GM19099 (cell line): ENCODE results near the gene TMF1.

Source experiments
- POLR2A ChIP-seq: IDR thresholded peaks from 3 replicates; pipeline ENCODE4 v1.6.1; 2011; ENCODE audit warnings: low read depth; ENCODE audit not compliant: insufficient read length; ENCODE audit errors: extremely low read depth

The TMF1 gene

DNA sequence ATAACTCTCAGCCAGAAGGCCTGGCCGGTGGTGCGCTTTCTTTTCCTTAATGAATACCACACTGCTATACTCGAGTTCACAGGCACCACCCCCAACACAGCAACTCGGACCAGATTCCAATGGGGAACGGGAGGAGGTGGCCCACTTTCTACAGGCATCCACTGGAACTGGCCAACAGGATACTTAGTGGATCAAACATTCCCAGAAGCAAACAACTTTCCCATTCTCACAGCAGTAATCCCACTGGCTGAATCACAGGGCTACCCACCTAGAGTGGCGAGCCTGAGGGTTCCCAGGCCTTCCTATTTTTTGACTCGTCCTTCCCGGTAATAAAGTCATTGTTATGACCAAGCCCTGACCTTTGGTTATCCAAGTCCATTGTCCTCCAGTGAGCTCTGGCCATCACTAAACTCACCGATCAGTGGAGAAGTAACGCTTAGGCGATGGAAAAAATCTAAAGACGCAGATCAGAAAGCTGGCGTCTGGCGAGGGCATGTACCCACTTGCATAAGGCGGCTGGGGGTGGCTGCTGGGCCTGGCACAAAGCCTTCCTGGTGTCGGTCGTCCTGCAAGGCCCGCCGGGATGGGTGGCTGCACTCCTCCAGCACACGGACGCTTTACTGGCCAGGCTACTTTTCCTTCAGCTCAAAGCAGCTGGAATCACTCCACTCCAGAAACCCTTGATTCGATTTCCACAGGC, 39.9 kb downstream of the TMF1 start:
- TF ChIP-seq POLR2A: no peak

DNA sequence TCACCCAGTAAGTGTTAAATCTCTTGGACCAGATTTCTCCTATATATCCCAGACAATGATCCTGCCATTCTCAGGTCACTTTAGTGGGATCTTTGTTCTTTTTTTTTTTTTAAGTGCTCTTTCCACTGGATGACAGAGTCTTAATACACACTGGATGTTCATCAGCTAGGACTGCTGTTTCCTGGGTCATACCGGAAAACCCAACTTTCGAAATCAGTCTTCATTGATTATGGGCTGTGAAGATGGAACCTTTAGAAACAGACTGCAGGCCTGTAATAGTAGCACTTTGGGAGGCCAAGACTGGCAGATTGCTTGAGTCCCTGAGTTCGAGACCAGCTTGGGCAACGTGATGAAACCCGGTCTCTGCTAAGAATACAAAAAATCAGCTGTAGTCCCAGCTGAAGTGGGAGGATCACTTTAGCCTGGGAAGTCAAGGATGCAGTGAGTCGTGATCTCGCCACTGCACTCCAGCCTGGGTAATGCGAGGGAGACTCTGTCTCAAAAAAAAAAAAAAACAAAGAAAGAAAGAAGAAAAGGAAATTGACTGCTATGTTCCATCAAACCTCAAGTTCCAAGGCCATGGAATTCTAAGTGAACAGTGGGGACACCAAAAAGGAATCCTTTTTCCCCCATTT, 40.9 kb downstream of the TMF1 start:
- no peak for TF ChIP-seq POLR2A

DNA sequence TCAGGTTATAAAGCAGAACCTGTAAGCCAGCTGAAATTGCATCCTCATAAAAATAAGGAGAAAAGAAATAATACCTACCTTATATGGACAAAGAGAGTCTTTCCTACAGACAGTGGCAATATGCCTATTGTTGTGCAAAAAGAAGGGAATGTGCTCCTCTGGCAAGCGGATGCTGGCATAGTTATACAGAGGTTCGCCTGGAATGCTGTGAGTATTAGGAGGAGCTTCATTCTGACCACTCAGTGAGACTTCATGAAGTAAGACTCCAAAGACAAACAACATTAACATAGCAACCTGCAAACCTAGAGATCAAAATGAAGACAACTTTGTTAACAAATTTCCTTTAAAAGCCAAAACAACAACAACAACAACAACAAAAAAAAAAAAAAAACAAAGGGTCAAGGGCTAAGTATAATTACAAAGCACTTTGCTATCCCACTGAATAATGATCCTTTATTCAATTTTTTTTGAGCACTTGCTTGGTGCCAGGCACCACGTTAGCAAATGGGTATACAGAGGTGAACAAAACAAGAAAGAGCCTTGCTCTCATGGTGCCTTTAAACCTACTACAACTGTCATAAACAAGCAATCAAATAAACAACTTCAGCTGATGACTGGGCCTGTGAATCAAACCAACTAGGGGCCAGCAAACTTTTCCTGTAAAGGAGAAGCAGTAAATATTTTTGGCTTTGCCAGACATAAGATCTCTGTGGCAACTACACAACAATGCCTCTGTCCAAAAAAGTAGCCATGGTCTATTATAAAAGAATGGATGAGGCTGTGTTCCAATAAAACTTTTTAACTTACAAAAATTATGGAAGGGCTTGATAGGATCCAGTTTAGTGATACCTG, 42.3 kb downstream of the TMF1 start:
- TF ChIP-seq POLR2A: no peak

DNA sequence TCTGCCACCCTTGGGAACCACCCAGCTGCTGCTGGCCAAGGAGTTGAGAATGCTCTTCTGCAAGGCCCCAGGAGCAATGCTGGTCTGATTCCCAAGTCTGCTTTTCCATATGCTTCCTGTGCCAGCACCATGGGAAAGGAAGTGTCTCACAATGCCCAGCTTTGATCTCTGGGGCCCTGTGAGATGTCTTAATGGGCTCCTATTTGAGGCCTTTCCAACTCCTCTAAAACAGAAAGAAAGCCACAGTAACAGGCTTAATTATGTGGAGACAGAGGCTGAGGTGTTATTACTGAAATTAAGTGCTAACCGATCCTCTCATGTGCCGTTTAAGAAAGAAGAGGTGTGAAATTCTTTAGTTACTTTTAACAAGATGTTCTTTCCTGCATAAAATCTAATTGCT, 43.2 kb downstream of the TMF1 start:
- TF ChIP-seq POLR2A: no peak

DNA sequence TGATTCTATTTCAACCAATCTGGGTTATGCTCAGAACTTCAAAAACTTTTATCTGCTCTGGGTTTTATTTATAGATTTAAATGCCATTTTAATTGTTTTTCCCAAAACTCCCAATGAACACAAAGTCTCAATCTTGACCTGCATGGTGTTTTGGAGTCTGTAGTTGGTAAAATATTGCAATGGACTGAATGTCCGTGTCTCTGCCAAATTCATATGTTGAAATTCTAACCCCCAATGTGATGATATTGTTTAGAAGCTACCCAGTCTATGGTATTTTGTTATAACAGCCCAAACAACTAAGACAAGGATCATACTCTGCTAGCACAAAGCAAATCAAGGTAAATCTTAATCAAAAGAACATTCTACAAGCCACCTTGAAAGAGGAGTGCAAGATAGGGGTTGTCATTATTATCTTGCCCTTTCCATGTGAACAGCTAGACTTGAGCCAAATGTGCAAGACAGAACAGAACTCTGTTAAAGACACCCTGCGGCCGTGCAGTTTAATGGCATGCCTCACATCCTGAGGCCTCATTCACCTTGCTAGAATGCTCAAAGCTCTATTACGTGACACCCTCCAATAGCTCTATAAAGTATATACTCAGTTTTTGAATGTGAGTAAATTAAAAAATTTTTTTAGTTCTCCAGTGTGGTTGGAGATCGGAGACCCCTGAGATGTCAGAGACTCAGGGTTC, 46.2 kb downstream of the TMF1 start:
- TF ChIP-seq POLR2A: no peak

DNA sequence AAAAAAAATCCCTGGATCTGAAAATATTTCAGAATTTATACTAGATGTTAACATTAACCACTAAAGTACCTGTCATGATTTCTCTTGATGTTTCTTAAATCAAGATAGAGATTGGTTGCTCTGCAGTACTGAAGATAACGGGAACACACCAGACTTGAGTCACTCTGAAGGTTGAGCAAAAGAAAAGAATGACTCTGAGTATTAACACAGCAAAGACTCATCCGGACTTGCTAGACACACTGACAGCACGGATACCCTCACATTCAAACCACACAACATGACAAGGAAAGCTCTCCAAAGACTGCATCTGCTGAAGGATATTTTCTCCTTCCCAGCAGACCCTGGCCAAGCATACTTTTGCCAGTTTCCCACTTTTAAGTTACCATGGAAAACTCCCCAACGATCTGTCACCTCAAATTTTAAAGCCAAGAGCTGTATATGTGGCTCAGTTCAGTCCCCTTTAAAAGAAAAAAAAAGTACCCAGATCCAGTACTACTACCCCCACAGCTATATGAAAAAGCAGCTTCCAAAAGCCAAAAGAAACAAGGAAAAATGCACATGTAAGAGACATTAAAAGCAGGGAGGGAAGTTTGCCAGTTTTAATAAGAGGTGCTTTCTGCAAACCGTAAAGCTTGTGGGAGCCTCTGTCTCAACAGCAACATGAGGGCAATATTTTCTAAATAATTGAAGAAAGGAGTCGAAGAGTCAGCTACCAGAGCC, 46.9 kb downstream of the TMF1 start:
- TF ChIP-seq POLR2A: no peak

DNA sequence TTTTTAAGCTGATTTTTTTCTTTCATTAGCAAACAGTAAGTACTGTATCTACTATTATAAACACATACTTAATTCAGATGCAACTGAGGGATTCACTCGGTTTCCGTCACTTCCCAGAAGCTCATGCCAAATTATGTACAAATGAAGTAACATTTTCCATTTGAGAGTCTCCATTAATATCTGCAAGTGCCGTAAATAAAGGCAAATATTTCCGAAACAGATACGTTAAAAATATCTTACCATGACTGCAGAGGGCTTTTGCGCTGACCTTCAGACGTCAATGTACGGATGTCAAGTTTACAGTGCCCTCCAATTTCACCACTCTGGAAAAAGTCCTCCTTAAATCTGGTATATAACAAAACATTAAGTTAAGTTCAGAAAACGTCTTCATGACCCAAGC, 48.0 kb downstream of the TMF1 start:
- no peak for TF ChIP-seq POLR2A

DNA sequence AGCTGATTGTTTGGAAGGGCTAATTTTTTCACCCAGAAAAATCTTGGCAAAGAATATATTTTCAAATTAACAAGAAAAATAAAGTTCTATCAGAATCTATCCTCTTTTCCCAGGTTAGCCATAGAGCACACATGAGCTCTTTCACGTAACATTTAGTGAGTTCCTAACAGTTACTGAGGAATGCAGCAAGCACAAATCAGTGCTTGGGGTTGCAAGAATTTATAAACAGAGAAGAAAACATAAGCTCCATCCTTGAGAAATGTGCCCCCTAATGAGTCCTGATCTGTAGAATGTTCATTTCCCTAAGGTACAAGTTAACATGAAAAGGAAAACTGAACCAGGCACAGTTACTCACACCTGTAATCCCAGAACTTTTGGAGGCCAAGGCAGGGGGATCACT, 52.5 kb downstream of the TMF1 start:
- no peak for TF ChIP-seq POLR2A

DNA sequence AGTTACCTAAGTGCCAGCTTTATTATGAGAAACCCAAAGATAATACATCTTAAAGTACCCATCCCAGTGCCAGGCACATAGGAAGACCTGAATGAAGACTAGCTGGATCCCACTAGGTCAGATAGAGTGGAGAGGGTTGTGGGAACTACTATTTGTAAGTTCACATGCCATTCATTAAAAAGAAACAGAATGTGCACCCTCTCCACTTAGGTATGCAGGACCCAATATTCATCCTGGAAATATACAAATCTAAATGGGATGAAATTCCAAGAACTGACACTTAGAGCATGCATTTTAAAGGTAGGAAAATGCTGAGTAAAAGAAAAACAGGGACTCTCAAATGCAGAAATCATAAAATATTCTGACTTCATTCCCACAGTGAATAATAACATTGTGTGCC, 53.0 kb downstream of the TMF1 start:
- no peak for TF ChIP-seq POLR2A

DNA sequence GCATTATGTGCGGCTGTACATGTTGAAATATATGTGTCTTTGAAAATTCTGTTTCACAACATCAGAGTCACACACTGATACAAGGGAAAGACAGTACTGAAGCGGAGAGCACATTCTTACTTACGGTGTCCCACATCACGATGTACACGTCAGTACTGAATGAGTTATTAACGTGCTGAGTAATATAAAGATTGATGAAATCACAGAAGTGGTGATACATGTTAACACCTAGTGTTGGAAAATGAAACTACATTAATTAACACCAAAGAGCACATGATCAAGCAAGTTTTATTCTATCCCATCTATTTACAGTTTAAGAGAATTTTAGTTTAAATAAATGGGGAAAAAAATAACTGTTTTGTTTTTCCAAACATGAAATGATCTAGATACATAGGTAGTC, 54.2 kb downstream of the TMF1 start:
- TF ChIP-seq POLR2A: no peak

DNA sequence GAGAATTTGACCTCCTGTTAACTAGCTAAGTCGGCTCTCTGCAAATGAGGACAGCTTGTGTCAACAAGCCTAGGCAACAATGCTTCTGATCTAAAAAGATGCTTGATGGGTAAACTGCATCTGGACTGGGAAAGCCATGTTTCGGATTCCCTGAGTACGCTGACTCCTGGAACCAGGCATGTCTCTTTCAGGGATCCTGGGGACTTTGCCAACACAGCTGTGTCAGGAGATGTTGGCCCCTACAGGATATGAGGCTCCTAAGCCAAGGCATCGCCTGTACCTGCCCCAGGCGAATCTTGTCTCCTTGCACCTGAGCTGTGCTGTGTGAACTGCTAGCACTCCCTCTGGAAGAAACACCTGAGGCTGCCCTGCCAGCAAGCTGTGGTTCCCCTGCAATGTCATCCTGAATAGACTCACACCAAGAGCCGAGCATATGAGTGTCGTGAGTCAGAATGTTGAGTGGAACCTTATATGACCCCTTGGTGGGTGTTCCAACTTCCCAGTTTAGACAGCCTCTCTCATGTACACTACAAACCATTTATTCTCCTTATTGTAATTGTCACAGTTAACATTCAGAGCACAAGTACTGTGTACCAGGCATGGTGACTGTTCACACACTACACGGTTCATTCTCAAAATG, 55.7 kb downstream of the TMF1 start:
- TF ChIP-seq POLR2A: no peak

DNA sequence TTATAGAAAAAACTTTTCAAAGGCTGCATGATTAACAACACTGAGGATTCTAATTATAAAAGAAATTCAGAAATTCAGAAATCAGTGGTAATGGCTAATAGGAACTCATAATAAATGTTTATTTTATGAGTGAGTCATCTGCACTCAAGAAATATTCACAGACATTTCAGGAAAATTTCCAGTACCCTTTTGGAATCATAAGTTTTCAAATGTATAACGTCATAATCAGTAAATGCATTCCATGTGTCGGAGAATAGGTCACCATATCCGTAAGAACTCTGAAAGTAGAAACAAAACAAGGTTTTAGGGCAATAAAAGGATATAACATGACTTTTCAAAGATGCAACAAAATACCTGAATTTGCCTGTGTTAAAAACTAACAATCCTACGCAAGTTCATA, 63.4 kb downstream of the TMF1 start:
- no peak for TF ChIP-seq POLR2A

DNA sequence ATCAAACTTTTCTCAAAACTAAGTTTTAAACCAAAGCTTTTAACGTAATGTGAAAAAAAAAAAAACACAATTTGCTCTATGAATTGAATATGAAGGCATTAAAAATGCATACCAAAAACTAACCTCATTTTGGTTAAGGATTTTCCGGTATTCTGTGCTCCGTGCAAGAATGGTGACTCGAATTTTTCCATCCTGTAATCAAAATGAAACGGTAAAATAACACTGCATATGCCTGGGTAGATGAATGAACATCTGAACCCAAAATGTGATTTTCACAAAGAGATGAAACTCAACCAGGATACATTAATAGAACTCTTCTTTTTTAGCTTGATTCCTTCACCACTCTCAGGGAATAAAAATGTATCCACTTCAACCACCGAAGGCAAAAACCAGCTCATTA, 64.8 kb downstream of the TMF1 start:
- no peak for TF ChIP-seq POLR2A

DNA sequence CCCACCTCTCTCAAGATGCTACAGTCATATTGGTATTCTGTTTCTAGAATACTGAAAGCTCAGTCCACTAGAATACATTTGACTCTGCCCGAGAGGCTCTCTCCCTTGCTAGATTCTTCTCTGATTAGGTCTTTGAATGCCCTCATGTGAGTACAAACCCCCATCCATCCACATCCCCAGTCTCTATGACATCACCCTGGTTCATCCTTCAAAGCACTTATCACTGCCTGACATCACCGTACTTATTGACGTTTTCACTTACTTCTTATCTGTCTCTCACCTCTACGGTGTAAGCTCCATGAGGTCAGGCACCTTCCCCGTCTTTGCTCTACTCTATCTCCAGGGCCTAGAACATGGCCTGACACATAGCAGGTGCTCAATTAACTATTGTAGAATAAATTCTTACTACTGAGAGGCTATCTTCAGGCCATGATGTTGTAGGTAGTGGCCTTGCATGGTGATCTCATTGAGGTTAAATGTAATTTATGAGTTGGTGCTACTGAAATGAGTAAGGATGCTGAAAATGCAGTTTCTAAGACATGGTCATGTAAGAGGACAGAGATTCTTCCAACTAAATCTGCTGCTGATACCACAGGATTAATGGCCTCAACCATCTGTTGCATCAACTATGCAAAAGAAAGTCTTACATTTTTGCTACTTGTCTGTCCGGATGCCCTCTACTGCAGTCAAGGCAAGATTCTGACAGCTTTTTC, 65.5 kb downstream of the TMF1 start:
- TF ChIP-seq POLR2A: no peak

DNA sequence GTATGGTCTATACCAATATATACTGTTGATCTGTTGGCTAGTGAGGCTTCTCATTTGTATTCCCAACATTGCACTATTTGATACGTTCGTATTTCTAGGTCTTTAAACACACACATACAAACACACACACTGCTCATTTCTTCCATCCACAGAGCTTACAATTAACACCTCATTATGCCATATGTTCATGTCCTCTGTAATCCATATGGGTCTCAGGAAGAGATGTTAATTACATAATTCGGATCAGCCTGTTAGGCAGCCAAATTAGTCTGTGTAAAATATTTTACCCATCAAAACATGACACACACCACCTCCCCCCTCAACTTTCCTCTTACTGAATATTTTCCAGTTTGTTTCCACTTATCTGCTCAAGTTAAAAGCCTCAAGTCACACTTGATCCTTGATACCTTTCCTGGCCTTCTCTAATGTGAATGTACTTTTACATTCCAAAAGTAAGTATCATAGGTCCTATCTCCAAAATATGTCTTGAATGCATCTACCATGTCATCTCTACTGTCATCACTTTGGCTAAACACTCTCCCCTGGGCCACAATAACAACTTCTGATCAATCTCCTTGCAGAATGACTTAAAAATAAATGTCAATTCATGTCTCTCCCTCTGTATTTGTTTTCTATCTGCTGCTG, 66.9 kb downstream of the TMF1 start:
- no peak for TF ChIP-seq POLR2A
